Activated effector memory CD4-positive, alpha-beta T cell treated with Interleukin-2 at 50 U/mL for 16 hours (primary cell): ENCODE measurements around the gene RASA1.
"Not testable (repeated sequence)": the region's sequence is repeated elsewhere in the genome, so short reads cannot be mapped to it uniquely, and the experiment has no call there.

Source experiments
- DNase-seq: peaks from one replicate; pipeline ENCODE4 v3.0.0-alpha.2; 2020

RASA1 gene

DNA sequence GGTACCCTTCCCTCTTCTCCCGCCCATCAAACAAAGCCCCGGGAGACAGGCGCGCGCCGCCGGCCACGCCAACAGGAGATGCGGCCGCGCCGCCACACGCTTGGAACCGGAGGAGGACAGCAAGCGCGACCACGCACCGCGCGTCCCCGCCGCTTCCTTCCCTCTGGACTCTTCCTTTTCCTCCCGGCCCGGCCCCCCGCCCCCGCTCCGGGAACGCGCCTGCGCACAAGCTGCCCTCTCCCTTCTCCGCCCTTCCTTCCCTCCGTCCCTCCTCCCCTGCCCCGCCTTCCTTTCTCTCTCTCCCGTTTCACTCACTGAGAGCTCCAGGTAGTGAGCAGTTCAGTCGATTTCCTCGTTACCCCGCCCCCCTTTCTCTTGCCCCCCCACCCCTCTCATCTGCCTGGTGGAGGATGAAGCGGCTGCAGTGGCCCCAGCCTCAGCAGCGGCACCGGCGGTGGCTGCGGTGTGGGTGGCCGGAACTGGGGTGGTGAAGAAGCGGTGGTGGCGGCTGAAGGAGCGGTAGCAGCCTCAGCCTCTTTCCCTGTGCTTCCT, at the start of gene RASA1:
Gene RASA1, plus strand, starts transcription at position 310 of the 552 bp plus-strand sequence. CDS start 569 bp downstream, outside the sequence.
- peak; percentile 69 for DNase-seq

DNA sequence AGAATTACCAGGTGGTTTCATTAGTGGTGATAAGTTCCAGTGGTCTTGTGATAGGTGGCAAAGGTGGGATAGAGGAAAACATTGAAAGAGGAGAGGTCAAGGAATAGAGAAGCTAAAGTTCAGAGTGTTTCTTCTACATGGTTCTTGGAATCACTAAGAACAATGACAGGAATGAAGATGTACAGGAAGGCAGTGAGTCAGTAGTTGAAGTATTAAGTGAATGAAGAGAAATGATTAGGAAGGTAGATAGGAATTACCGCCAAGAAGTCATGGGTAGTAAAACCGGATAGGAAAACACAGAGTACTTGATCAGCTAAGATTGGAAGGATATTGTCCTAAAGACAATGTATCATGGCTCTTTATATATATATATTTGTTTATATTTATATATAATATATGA, 37.9 kb upstream of the RASA1 start:
- no peak for DNase-seq

DNA sequence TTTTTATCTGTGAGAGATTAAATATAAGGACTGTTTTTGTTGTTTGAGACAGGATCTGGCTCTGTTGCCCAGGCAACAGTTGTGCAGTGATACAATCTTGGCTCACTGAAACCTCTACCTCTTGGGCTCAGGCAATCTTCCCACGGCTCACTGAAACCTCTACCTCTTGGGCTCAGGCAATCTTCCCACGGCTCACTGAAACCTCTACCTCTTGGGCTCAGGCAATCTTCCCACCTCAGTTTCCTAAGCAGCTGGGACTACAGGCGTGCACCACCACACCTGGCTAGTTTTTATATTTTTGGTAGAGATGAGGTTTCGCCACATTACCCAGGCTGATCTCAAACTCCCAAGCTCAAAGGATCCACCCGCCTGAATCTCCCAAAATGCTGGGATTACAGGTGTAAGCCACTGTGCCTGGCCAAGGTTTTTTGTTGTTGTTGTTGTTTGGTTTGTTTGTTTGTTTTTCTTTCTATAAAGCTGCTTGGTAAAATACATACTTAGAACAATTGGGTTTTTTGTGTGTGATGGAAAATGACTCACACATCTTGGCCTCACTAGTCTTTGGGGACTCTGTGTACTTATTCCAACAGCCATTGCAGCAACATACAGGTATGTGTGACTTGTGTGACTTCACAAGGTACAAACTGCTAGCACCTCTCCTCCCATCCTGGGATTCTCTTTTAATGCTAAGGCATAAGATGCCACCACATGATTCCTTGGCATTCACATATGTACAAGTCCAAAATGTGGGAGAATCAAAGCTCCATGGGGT, 36.5 kb upstream of the RASA1 start:
- no peak for DNase-seq

DNA sequence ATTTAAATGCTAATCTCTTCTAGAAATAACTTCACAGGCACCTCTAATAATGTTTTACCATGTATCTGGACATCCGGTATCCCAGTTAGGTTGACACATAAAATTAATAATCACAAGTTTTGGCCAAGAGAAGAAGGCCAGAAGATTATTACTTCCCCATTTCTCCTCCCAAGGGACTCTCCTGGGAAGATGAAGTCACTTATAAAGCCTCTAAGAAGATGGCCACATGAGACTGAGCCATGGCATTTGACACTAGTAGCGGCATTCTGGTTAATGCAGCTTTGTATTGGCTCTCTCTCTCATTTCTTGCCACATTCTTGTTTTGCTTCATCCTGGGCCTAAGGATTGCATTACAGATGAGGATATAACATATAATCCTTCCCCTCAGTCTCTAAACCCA, 34.5 kb upstream of the RASA1 start:
- DNase-seq: no peak

DNA sequence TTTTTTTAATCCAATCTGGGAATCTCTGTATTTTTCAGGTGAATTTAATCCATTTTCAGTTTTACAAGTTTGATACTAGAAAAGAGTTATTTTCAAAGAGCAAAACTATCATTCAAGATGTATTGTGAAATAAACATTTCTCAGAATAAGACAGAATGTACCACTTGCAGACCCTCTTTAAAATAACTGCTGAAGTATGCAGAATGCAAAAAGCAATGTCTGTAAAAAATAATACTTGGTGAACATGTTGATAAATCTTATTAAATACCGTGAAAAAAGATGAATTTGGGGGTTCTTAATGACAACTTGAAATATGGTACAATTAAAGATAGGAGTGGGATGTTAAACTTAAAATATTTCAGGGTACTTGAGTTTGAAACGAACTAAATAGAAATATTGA, 26.1 kb upstream of the RASA1 start:
- DNase-seq: no peak

DNA sequence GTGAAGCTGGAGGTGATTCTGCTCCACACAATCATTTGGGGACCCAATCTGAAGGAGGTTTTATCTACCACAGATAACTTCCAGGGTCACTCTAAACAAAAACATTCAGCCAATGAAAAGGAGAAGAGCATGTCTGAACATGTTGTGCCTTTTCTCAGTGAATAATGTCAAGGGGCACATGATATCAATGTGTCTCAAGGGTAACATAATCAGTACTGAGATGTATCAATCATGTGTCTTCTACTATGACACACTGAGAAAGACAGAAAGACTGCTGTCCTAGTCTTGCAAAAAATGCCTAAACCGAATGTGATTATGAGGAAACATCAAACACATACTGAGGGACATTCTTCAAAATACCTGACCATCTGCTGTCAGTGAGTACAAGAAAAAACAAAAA, 25.4 kb upstream of the RASA1 start:
- DNase-seq: no peak

DNA sequence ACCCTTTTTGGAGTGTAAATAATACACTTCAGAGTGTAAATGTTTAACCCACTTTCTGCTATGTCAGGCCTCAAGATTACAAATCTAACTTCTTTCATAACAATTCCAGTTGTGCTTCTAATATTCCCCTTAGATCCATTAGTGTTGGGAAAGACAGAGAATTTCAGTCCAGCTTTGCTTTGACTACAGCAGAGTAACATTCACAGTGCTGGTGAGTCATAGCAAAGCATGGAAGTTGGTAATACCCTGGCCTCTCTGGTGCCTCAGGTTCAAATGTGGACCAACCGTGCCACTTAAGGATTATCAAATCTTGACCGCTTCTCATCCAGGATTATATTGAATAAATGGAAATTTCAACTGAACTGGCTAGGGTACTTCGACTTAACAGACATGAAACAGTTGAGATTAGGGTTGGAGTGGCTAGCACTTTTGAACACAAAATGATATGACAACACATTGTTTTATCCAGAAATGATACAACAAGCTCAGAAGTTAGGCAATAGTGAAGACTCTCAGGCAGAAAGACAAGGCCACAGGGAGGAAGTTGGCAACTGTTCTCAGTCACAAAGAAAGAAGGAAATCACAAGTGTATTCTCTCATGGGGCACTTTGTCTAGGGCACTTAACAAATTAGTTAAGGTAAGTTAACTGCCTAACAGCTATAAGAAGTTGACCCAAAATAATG, 24.4 kb upstream of the RASA1 start:
- no peak for DNase-seq

DNA sequence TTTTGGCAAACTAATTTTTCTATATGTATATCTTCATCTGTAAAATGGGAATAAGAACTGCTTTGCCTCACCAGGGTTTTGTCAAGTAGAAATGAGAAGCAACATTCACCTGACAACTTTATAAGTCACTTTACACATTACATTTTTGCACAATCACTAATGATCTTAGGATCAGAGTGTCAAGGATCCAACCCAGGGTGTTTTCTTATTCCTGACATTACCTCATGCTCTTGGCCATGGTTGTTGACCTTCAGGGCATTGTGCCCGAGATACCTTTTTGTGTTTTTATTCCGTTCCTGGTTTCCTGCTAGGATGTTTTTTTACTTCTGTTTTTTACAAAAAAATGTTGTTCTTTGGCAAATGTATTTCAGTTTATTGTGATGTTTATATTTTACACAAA, 22.2 kb upstream of the RASA1 start:
- DNase-seq: no peak

DNA sequence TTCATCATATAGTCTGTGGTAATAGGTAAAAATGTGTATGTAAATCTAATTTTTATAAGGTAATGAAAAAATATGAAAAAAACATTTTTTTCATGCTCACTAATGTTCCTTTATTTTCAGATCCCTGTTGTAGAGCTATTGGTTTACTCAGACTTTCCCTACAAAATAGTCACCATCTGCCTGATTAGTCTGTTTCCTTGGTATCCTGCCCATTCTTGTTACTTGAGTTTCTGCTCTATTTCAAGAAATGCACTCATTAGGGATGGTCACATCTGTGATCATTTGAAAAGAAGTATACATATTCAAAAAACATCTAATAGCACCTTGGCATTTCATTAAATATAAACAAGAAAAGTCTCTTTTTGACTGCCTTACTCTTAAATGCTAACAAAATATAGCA, 21.6 kb upstream of the RASA1 start:
- no peak for DNase-seq

DNA sequence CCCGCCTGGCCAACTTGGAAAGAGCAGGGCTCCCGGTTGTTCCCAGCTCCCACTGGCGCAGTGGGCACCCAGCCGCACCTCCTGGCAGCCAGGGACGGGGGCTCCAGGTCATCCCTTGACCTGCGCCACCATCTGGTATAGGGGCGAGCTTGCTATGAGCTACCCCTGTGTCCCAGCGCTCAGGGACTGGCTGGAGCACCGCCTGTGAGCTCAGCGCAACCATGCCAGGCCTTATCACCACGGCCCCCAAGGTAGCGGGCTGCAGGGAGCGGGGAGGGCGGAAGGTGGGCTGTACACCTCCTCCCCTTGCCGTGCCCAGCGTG, 15.4 kb upstream of the RASA1 start:
- DNase-seq: no peak

DNA sequence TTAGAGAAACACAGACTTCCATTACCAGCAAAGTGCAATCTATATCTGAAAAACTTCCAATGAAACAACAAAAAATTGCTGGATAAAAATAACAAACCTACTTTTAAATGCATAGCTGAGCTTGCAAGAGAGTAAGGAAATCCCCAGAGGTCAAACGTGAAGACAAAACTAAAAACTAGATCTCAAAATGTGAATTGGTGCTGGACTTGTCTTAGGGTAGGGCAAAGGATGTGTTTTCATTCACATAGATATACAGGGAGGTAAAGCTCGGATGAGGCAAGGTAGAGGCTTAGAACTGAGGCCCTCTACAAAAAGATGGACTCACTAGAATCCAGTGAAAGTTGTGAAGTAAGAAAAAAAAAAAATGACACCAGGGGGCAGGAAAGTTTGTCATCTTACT, 13.6 kb upstream of the RASA1 start:
- no peak for DNase-seq

DNA sequence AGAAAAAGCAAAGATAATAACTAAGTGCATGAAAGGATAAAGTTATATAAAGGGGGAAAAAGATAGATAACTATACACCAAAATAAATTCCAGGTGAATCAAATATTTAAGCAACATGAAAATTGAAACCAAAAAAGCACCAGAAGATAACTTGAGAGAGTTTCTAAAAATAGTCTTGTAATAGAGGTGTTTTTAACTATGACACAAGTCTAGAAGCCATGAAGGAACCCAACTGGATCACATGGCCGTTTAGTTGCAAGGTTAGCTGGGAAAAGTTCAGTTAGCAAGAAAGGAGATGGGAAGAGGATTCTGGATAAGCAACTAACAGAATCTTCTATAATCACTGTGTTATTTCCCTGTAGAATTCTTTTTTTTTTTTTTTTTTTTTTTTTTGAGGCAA, 9.2 kb upstream of the RASA1 start:
- DNase-seq: no peak

DNA sequence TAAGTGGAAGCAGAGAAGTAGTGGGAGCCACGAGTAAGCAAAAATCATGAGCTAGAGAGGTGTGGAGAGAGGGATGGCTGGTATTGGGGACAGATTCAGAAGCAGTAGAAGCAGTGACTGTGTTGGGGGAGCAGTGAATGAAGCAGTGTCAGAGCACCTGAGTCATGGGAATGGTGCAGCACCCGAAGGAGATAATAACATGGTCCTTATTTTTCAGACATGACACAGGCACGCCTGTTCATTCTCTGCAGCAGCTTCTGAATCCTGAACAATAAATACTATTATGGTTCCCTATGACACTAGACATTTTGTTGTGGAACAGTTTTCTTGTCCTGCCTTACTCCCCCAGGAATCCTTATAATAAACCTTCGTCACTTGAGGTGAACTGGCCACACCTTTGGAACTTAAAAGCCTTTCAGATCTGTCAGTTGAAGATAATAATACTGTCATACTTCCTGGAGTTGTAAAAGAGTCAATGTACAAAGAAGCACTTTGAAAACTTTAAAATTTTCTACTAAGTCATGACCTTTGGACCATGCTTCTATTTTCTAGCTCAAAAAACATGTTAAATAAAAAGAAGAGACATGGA, 7.0 kb upstream of the RASA1 start:
- no peak for DNase-seq

DNA sequence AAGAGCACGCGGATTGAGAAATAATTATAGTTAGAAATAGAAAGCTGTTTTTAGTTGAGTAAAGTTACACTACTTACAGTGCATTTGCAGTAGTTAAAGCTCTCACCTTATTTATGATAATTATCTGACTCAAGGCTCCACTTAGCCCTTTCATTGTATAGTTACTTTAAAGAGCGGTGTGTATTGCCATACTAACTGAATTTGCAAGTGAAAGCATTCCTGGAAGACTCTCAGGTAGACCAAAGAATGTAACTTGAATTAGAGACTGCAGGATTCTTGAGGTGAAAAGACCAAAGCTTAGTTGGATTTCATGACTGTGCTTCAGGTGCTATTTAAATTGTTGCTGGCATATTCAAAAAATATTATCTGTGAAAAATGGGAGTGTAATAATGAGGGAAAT, 4.2 kb upstream of the RASA1 start:
- DNase-seq: no peak

DNA sequence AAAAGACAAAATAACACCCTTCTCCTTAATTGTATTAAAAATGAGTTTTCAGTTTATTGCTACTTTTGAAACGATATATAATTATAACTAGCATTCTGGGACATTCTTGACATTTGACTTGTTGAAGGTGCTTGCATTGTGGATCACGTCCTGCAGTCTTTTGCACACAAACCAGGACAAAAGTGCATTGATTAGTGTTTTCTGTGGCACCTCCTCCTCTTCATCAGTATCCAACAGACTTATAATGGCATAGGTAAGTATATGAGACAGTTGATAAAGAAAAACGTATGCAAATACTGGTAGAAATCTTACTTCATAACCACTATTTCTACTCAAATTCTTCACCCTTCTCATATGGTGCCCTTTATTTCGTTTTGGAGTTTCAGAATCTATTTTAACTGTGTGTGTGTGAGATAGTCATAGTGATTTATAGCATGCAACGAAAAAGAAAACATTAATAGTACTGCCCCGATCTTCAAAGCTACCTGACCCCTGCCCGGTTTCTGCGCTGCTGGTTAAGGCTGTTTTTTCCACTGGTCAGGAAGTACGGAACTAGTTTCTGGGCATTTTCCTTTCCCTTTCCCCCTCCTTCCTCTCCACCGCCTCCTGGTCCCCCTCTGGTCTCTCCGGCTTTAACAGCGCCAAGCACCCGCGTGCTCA, 639 bp upstream of the RASA1 start:
- no peak for DNase-seq

DNA sequence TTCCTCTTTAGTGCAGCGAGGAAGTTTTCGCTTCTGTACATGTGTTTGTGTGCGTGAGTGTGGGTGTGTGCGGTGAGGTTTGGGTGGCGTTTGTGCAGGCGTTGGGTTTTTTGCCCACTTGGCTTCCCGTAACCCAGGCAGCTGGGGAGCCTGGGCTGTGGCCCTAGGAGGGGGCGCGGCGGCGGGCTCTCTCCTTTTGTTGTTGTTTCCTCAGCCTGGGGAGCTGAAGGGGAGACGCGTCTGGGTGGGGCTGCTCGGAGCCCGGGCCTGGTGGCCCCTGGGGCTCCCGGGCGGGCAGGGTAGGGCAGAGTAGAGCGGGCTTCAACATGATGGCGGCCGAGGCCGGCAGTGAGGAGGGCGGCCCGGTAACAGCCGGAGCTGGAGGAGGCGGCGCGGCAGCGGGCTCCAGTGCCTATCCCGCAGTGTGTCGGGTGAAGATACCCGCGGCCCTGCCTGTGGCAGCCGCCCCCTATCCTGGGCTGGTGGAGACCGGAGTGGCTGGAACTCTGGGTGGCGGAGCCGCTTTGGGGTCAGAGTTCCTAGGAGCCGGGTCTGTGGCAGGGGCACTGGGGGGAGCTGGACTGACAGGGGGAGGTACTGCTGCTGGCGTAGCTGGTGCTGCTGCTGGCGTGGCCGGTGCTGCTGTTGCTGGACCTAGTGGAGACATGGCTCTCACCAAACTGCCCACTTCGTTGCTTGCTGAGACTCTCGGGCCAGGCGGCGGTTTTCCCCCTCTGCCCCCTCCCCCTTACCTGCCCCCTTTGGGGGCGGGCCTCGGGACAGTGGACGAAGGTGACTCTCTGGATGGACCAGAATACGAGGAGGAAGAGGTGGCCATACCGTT, 665 bp downstream of the RASA1 start:
- DNase-seq: peak; percentile 58

DNA sequence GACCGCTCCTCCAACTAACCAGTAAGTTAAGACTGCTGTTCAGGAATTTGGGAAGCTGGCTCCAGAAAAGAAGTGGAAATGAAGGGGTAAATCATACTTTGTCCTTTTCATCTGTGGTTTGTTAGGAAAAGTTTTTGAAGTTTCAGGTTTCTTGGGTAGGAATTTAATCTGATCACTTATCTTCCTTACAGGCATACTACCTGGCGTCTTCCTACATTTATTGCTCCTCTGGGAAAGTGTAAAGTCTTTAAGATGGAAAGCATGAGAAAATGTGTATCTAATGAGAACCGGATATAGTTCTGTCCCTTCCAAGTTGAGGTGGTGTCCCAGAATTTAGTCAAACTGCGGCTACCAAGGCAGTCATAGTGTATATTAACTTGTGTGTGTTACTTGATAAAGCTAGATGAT, 1.3 kb downstream of the RASA1 start:
- no peak for DNase-seq

DNA sequence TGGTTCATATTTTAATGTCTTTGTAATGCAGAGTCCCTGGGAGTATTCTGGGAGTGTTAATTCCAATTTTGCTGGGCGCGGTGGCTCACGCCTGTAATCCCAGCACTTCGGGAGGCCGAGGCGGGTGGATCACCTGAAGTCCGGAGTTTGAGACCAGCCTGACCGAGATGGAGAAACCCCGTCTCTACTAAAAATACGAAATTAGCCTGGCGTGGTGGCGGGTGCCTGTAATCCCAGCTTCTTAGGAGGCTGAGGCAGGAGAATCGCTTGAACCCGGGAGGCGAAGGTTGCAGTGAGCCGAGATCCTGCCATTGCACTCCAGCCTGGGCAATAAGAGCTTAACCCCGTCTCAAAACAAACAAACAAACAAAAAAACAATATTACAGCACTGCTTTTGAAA, 3.2 kb downstream of the RASA1 start:
- DNase-seq: not testable (repeated sequence)

DNA sequence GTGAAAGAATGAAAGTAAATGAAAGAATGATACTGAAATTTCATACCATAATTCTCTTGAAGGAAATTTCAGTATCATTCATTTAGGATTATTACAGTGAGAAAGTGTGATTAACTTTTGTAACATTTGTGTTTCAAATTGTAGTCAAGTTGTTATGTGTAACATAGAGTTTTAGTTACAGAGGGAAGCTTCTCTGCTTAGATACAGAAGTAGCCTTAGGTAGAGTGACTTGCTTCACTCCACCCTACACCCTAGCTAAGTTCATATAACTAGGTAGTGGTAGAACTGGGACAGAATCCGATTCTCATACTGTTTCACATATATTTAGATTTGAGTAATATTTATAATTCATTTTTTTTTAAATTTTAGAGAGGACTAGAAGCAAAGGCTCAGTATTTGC, 9.0 kb downstream of the RASA1 start:
- no peak for DNase-seq

DNA sequence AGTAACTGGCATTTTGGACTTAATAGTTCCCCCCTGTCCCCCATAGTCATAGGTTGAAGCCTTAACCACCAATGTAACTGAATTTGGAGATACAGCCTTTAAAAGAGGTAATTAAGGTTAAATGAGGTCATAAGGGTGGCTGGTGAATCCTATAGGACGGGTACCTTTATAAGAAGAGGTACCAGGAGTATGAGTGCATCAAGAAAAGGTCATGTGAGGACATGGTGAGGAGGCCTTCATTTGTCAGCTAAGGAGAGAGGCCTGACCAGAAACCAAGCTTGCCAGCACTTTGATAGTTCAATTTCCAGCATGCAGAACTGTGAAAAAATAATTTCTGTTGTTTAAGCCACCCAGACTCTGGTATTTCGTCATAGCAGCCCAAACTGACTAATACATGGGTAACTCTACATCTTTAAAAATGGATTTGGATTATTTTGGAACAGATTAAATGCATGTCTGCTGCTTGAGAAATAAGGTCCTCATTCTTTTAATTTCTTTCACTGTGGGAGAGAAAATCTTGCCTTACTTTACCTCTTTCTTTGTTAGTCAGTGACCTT, 9.7 kb downstream of the RASA1 start:
- DNase-seq: no peak

DNA sequence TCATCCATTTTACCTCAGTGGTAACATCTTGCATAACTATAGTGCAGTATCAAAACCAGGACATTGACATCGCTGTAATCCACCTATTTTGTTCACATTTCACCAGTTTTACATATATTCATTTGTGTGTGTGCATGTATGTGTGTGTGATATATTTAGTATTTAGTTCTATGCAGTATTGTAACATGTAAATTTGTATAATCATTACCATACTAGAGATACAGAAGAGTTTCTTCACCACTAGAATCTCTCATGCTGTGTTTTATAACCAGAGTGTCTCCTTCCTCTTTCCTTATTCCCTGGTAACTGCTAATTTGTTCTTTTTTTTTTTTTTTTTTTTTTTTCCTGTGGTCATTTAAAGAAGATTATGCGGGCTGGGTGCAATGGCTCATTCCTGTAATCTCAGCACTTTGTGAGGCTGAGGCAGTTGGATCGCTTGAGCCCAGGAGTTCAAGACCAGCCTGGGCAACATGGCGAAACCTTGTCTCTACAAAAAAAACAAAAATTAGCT, 11.0 kb downstream of the RASA1 start:
- no peak for DNase-seq

DNA sequence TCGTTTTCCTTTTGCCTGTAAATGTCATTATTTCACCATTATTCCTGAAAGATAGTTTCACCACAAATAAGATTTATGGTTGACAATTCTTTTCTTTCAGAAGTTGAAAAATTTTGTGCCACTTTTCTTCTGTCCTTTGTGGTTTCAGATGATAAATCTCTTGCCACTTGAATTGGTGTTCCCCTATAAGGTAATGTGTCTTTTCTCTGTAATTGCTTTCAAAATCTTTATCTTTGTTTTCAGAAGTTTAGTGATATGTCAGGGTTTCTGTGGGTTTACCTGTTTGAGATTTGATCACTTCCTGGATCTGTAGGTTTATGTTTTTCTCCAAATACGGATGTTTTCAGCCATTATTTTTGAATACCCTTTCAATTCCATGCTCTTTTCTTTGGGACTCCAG, 14.6 kb downstream of the RASA1 start:
- DNase-seq: no peak
